Neural progenitor cell (in vitro differentiated cells): Measurements from ENCODE around the gene INPP5K. TPM values are rescaled to one million over a fixed set of nuclear protein-coding genes. Genes with fewer than 3 reads are reported as not detected.
A peak's percentile ranks its signal among the peaks of the same experiment; 100 is the strongest.

Source experiments
- DNase-seq: peaks from one replicate; pipeline ENCODE4 v3.0.0-alpha.2; 2016; ENCODE audit warnings: low spot score
- H2AFZ ChIP-seq: fragments of 200-600 bp; sonication (generic); replicated peaks from 2 replicates; pipeline ENCODE4 v1.6.1; 2016; ENCODE audit warnings: antibody characterized with exemption
- H3F3A ChIP-seq: fragments of 200-600 bp; sonication (generic); 2 replicates; pipeline ENCODE4 v1.6.1; 2016; ENCODE audit warnings: antibody characterized with exemption, low read depth
- H3K27ac ChIP-seq: fragments of 200-600 bp; sonication (generic); 2 replicates; pipeline ENCODE4 v1.5.1; 2016; ENCODE audit warnings: mild to moderate bottlenecking
- H3K27me3 ChIP-seq: fragments of 200-600 bp; sonication (generic); 2 replicates; pipeline ENCODE4 v1.6.1; 2016; ENCODE audit warnings: mild to moderate bottlenecking, moderate library complexity
- H3K36me3 ChIP-seq: fragments of 200-600 bp; sonication (generic); 2 replicates; pipeline ENCODE4 v1.5.1; 2016
- H3K4me1 ChIP-seq: fragments of 200-600 bp; sonication (generic); 2 replicates; pipeline ENCODE4 v1.6.1; 2016; ENCODE audit warnings: mixed run types
- H3K4me2 ChIP-seq: fragments of 200-600 bp; sonication (generic); 2 replicates; pipeline ENCODE4 v1.6.1; 2016
- H3K4me3 ChIP-seq: fragments of 200-600 bp; sonication (generic); 2 replicates; pipeline ENCODE4 v1.5.1; 2016
- H3K79me2 ChIP-seq: fragments of 200-600 bp; sonication (generic); 2 replicates; pipeline ENCODE4 v1.6.1; 2016; ENCODE audit warnings: low read depth
- H3K9ac ChIP-seq: fragments of 200-600 bp; sonication (generic); 2 replicates; pipeline ENCODE4 v1.6.1; 2016
- H3K9me3 ChIP-seq: fragments of 200-600 bp; sonication (generic); 2 replicates; pipeline ENCODE4 v1.5.1; 2016; ENCODE audit warnings: low read depth
- H4K20me1 ChIP-seq: fragments of 200-600 bp; sonication (generic); 2 replicates; pipeline ENCODE4 v1.6.1; 2016; ENCODE audit warnings: low read depth
- H3K27ac Mint-ChIP-seq: 3 replicates; pipeline ENCODE4 v1.8.0; 2021; ENCODE audit warnings: mixed read lengths
- H3K27me3 Mint-ChIP-seq: 2 replicates; pipeline ENCODE4 v1.8.0; 2022; ENCODE audit warnings: low read depth, mild to moderate bottlenecking, inconsistent platforms, moderate library complexity, mixed read lengths; ENCODE audit not compliant: insufficient read depth
- H3K36me3 Mint-ChIP-seq: 3 replicates; pipeline ENCODE4 v1.8.0; 2021; ENCODE audit warnings: mixed read lengths
- H3K4me1 Mint-ChIP-seq: 3 replicates; pipeline ENCODE4 v1.8.0; 2021; ENCODE audit warnings: mixed read lengths
- H3K4me3 Mint-ChIP-seq: 3 replicates; pipeline ENCODE4 v1.8.0; 2021; ENCODE audit warnings: mild to moderate bottlenecking, moderate library complexity, mixed read lengths
- H3K9me3 Mint-ChIP-seq: 3 replicates; pipeline ENCODE4 v1.8.0; 2020; ENCODE audit warnings: mixed read lengths
- EZH2 ChIP-seq: fragments of 200-600 bp; sonication (generic); IDR thresholded peaks from 2 replicates; pipeline ENCODE4 v1.6.1; 2017; ENCODE audit warnings: antibody characterized with exemption, mild to moderate bottlenecking, moderate library complexity
- EZH2phosphoT487 ChIP-seq: fragments of 200-600 bp; sonication (generic); IDR thresholded peaks from 2 replicates; pipeline ENCODE4 v1.6.1; 2017; ENCODE audit warnings: antibody characterized with exemption
- total RNA-seq: library from RNA; depleted of rRNA; stranded (reverse); fragments of >200 nt; gene quantifications from 2 replicates; pipeline ENCODE4 v1.2.3, GENCODE V29; 2015; ENCODE audit warnings: low replicate concordance
- TF ChIP-seq, protein P1 (sequence below): fragments of 200-600 bp; sonication (generic); IDR thresholded peaks from 2 replicates; pipeline ENCODE4 v1.5.1; 2017; ENCODE audit warnings: antibody characterized with exemption, mild to moderate bottlenecking

INPP5K gene
- total RNA-seq, 1 donor from 2014 or later = 11.7 TPM

GRCh38 chr17:1562176-1562643 lies 45.8 kb upstream of the INPP5K start:
- no peak overlapping the region for H3K27ac Mint-ChIP-seq
- Histone ChIP-seq H2AFZ (peak overlapping the region; percentile 50), H3K36me3 (no peaks in the 10 kb centered on the region), H3K4me2 (peak overlapping the region; percentile 99), H3K79me2 (peaks cover 47% of the 10 kb centered on the region), H3K9me3 (no peaks in the 10 kb centered on the region), H3K27me3 (no peaks in the 10 kb centered on the region), H3F3A (peaks cover 29% of the 10 kb centered on the region), H3K4me3 (peak overlapping the region; percentile 98), H3K9ac (peak overlapping the region; percentile 87), H3K4me1 (peaks cover 25% of the 10 kb centered on the region), H3K27ac (peak overlapping the region; percentile 89), H4K20me1 (peaks cover 48% of the 10 kb centered on the region)
- peak overlapping the region; percentile 94 for H3K4me3 Mint-ChIP-seq
- no peaks in the 10 kb centered on the region for H3K9me3 Mint-ChIP-seq
- DNase-seq = no peak
- peaks cover 37% of the 10 kb centered on the region for H3K4me1 Mint-ChIP-seq
- H3K27me3 Mint-ChIP-seq = peaks cover 3% of the 10 kb centered on the region
- TF ChIP-seq, protein P1, sequence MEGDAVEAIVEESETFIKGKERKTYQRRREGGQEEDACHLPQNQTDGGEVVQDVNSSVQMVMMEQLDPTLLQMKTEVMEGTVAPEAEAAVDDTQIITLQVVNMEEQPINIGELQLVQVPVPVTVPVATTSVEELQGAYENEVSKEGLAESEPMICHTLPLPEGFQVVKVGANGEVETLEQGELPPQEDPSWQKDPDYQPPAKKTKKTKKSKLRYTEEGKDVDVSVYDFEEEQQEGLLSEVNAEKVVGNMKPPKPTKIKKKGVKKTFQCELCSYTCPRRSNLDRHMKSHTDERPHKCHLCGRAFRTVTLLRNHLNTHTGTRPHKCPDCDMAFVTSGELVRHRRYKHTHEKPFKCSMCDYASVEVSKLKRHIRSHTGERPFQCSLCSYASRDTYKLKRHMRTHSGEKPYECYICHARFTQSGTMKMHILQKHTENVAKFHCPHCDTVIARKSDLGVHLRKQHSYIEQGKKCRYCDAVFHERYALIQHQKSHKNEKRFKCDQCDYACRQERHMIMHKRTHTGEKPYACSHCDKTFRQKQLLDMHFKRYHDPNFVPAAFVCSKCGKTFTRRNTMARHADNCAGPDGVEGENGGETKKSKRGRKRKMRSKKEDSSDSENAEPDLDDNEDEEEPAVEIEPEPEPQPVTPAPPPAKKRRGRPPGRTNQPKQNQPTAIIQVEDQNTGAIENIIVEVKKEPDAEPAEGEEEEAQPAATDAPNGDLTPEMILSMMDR = no peak
- TF ChIP-seq EZH2phosphoT487 (no peak), EZH2 (no peak)
- peaks cover 5% of the 10 kb centered on the region for H3K36me3 Mint-ChIP-seq

- peaks cover 54% of the 10 kb centered on the region for H4K20me1 ChIP-seq
- H2AFZ ChIP-seq = no peak overlapping the region
- peak overlapping the region; percentile 89 for H3K27ac ChIP-seq
Measured at GRCh38 chr17:1561420-1562175, 45.2 kb upstream of the INPP5K start.

DNA sequence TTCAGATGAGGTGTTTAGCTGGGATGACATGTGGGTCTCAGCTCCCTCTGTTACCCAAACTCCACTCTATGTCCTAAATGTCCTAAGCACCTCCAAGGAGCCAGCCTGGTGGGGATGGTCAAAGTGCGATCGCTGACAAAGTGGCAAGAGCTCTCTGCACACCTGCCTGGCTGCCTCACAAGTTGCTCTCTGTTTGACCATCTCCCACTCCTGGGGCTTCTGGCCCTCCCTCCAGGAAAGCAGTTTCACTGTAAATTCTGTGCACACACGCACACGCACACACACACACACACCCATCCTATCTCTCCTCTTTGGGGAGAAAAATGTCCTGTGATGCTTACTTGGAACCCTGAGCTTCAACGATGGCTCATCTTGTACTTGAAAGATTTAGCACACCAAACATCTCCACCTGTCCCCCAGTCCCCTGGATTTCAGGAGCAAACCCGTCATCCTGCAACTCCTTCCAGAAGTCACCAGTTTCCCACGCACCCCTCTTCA lies 44.5 kb upstream of the INPP5K start:
- Histone ChIP-seq H3K4me3 (peak overlapping the region; percentile 98), H3K4me1 (peaks cover 25% of the 10 kb centered on the region), H3F3A (peaks cover 29% of the 10 kb centered on the region), H2AFZ (no peak overlapping the region), H3K9me3 (no peaks in the 10 kb centered on the region), H3K36me3 (no peaks in the 10 kb centered on the region), H4K20me1 (peaks cover 61% of the 10 kb centered on the region), H3K79me2 (peaks cover 51% of the 10 kb centered on the region), H3K27me3 (no peaks in the 10 kb centered on the region), H3K27ac (no peak overlapping the region), H3K9ac (no peak overlapping the region), H3K4me2 (peak overlapping the region; percentile 99)
- Mint-ChIP-seq H3K27me3 (peaks cover 10% of the 10 kb centered on the region), H3K4me1 (peaks cover 41% of the 10 kb centered on the region), H3K9me3 (no peaks in the 10 kb centered on the region), H3K36me3 (peaks cover 13% of the 10 kb centered on the region), H3K4me3 (peak overlapping the region; percentile 94), H3K27ac (peak overlapping the region; percentile 90)
- DNase-seq = no peak
- TF ChIP-seq, protein P1 = no peak
- TF ChIP-seq EZH2phosphoT487 = no peak
- no peak for TF ChIP-seq EZH2

More at GRCh38 chr17:1561420-1562175, 45.2 kb upstream of the INPP5K start:
- no peaks in the 10 kb centered on the region for H3K27me3 ChIP-seq
- H3K9me3 ChIP-seq = no peaks in the 10 kb centered on the region
- H3K9me3 Mint-ChIP-seq = no peaks in the 10 kb centered on the region
- peak overlapping the region; percentile 99 for H3K4me2 ChIP-seq
- peak overlapping the region; percentile 94 for H3K4me3 Mint-ChIP-seq
- H3K27ac Mint-ChIP-seq = peak overlapping the region; percentile 90
- DNase-seq = peak; percentile 67
- peaks cover 29% of the 10 kb centered on the region for H3F3A ChIP-seq
- peaks cover 8% of the 10 kb centered on the region for H3K36me3 Mint-ChIP-seq
- H3K9ac ChIP-seq = peak overlapping the region; percentile 87
- H3K79me2 ChIP-seq = peaks cover 50% of the 10 kb centered on the region
- no peaks in the 10 kb centered on the region for H3K36me3 ChIP-seq
- H3K27me3 Mint-ChIP-seq = peaks cover 6% of the 10 kb centered on the region
- peaks cover 37% of the 10 kb centered on the region for H3K4me1 Mint-ChIP-seq
- H3K4me1 ChIP-seq = peaks cover 25% of the 10 kb centered on the region
- peak overlapping the region; percentile 98 for H3K4me3 ChIP-seq
- TF ChIP-seq, protein P1 = peak; percentile 29
- TF ChIP-seq EZH2 = no peak
- TF ChIP-seq EZH2phosphoT487 = no peak
